ENCODE measurements around the gene ERCC1.

Gene ERCC1

DNA sequence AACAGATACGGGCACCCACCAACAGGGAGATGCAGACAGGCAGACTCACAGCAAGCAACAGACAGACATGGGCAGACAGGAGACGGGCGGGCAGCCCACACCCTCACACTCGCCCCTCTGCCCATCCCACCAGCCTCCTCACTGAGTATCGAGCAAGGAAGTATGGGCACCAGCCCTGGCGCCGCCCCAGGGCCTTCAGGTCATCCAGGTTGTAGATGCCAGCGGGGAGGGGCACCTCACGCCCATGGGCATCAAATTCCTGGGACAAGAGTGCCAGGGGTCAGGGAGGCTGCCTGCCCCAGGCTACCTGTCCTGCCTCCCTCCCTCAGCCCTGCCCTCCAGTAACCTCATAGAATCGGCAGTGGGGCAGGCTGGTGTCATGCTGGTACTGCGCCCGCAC lies 59.0 kb downstream of the ERCC1 start:
- no peak for DNase-seq (ENCODE audit: low spot score)

- DNase-seq (ENCODE audit: low spot score), result no peak
Observed at GRCh38 chr19:45363861-45364459, 59.8 kb downstream of the ERCC1 start.

DNA sequence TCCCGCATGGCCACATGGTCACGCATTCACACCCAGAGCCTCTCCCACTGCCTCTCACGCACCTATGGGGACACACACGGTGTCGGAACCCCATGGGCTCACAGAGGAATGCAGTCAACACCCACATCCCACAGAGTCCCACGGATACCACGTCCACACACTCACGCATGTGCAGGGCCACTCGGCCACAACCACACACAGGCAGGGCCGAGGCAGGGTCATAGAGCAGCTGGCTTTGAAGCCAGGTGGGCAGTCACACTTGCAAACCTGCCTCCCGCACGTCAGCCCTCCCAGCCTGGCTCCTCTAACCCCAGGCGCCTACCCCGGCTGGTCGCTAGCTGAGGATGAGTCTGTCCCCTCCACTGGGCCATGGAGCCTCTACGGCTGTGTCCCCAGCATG lies 61.4 kb downstream of the ERCC1 start:
- no peak for DNase-seq (ENCODE audit: low spot score)

DNA sequence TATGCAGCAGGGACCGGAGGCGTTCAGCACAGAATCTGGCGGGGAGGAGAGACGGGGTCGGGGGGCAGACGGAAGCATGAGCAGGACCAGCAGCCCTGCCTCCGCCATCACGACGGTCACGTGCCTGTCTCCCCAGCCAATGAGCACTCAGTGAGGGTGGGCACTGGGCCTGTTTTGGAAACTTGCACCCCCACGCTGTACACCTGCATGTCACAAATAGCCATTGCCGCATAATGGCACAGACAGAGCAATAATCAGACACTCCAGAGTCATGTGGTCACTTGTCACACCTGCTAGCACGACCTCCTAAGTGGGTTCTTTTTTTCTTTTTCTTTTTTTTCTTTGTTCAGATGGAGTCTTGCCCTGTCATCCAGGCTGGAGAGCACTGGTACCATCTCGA lies 62.1 kb downstream of the ERCC1 start:
- no peak for DNase-seq (ENCODE audit: low spot score)

GRCh38 chr19:45358213-45358792 lies 65.4 kb downstream of the ERCC1 start:
- DNase-seq (ENCODE audit: low spot score), result no peak

GRCh38 chr19:45357445-45357783 lies 66.3 kb downstream of the ERCC1 start:
- DNase-seq (ENCODE audit: low spot score), result no peak

Data from COLO829 (cell line).